ENCODE measurements around the gene MEGF8. TPM values are rescaled to one million over a fixed set of nuclear protein-coding genes. Genes with fewer than 3 reads are reported as not detected.

The MEGF8 gene
- total and polyA plus RNA-seq, 2 of the 13 experiments (the other 11 are each of a cell fraction or from before 2014, with no cell fraction given): 4.0 to 8.8 TPM

DNA sequence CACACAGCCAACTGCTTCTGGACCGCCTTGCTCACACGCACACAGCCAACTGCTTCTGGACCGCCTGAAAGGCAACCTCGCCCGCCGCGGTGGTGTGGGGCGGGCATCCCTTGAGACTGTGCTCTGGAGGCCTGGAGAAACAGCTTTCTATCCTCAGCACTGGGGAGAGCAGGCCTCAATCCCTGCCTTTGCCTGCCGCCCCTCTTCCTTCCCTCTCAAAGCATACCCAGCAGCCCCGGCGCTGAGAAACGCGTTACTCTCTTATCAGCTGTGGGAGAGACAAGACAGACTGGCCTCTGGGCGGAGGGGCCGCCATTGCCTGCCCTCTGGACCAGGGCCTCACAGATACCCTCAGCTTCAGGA is 98.9 kb downstream of the MEGF8 start:
- FAIRE-seq: no peak
- in situ Hi-C loops (cut with HindIII; ENCODE audit: extremely low pct_ligation_motif_present, low pct_unique_long_range_greater_than_20kb) (no loop called here), intact Hi-C loops (cut with micrococcal nuclease; ENCODE audit: unreplicated experiment) (no loop called here)
- Histone ChIP-seq H4K20me1 (ENCODE audit: insufficient read depth, low read length) (no peaks in the 10 kb centered on the region), H3K4me2 (ENCODE audit: low read depth, low read length) (peak overlapping the region; percentile 63), H3K79me2 (ENCODE audit: insufficient read depth, low read length) (no peaks in the 10 kb centered on the region), H3K36me3 (replicated peaks in 1 of 2; ENCODE audit: control insufficient read depth in 1 of 2, insufficient read depth in 2 of 2, low read length in 2 of 2) (no peaks in the 10 kb centered on the region), H3K27ac (ENCODE audit: extremely low read length, insufficient read depth, low read length) (no peak overlapping the region), H3K4me1 (ENCODE audit: insufficient read depth, low read length) (peaks cover 67% of the 10 kb centered on the region), H3K4me3 (replicated peaks in 1 of 3; ENCODE audit: insufficient read depth in 1 of 3, low read depth in 2 of 3, low read length in 3 of 3) (peak overlapping the region in 1 of 3 experiments; percentile 56; a peak in 2 of 6 replicates), H3K9me3 (ENCODE audit: low read length) (no peaks in the 10 kb centered on the region), H3K9ac (ENCODE audit: insufficient read depth, low read depth, low read length) (0 out of 2 replicates have a peak overlapping the region, but pooled peaks have one; percentile 10), H2AFZ (ENCODE audit: low read length) (no peak overlapping the region), H3K27me3 (ENCODE audit: control insufficient read depth in 1 of 2, insufficient read depth in 2 of 2, low read length in 2 of 2) (peaks cover 4 to 36% of the 10 kb centered on the region in 2 experiments)
- WGBS (ENCODE audit: low lambda C conversion rate): 29% methylated on average over 7 of the region's 15 CpGs
- BruUV-seq (replicated peaks): no TSS peak
- POLR2A ChIA-PET: interaction anchor here (0.9 to 2.2 kb wide), 2 partner anchors 9 to 104 kb away, joined by 3 to 13 read pairs; partner anchors contain the start of gene CEACAM1
- TF ChIP-seq ATAD3A (CRISPR knock-in tag; IDR thresholded peaks at IDR 0.05) (no peak), GABPA (IDR thresholded peaks at IDR 0.05; ENCODE audit: low read depth, low read length) (no peak), GABPA (CRISPR knock-in tag; IDR thresholded peaks at IDR 0.05; ENCODE audit: low read depth) (no peak), RBM39 (IDR thresholded peaks at IDR 0.05; ENCODE audit: low read depth, low read length, poor library complexity, severe bottlenecking) (peak; percentile 41), ZNF235 (CRISPR knock-in tag; IDR thresholded peaks at IDR 0.05; ENCODE audit: borderline replicate concordance) (no peak)
- TF ChIP-seq, protein P1, sequence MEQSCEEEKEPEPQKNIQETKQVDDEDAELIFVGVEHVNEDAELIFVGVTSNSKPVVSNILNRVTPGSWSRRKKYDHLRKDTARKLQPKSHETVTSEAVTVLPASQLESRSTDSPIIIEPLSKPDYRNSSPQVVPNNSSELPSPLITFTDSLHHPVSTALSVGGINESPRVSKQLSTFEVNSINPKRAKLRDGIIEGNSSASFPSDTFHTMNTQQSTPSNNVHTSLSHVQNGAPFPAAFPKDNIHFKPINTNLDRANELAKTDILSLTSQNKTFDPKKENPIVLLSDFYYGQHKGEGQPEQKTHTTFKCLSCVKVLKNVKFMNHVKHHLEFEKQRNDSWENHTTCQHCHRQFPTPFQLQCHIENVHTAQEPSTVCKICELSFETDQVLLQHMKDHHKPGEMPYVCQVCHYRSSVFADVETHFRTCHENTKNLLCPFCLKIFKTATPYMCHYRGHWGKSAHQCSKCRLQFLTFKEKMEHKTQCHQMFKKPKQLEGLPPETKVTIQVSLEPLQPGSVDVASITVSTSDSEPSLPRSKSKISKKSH (CRISPR knock-in tag; IDR thresholded peaks at IDR 0.05; ENCODE audit: borderline replicate concordance): no peak
- TF ChIP-seq, protein P2, sequence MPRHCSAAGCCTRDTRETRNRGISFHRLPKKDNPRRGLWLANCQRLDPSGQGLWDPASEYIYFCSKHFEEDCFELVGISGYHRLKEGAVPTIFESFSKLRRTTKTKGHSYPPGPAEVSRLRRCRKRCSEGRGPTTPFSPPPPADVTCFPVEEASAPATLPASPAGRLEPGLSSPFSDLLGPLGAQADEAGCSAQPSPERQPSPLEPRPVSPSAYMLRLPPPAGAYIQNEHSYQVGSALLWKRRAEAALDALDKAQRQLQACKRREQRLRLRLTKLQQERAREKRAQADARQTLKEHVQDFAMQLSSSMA (CRISPR knock-in tag; IDR thresholded peaks at IDR 0.05): peak; percentile 39; the same call in 1 of the 2 replicates
- TF ChIP-seq, protein P3, sequence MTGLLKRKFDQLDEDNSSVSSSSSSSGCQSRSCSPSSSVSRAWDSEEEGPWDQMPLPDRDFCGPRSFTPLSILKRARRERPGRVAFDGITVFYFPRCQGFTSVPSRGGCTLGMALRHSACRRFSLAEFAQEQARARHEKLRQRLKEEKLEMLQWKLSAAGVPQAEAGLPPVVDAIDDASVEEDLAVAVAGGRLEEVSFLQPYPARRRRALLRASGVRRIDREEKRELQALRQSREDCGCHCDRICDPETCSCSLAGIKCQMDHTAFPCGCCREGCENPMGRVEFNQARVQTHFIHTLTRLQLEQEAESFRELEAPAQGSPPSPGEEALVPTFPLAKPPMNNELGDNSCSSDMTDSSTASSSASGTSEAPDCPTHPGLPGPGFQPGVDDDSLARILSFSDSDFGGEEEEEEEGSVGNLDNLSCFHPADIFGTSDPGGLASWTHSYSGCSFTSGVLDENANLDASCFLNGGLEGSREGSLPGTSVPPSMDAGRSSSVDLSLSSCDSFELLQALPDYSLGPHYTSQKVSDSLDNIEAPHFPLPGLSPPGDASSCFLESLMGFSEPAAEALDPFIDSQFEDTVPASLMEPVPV (CRISPR knock-in tag; IDR thresholded peaks at IDR 0.05): peak; percentile 61; the same call in 1 of the 2 replicates
- DNase-seq (ENCODE audit: low spot score): no peak
- CTCF ChIA-PET (ENCODE audit: low intra/inter-chr PET ratio, low total read pairs): interaction anchor here (1.0 to 3.4 kb wide), 3 partner anchors 10 to 105 kb away, joined by 5 to 25 read pairs (median 6); no protein-coding TSS in a partner anchor
- ATAC-seq: peak; percentile 15
